Nephron (organoid): Measurements from ENCODE around the gene TBC1D8.
A peak's percentile ranks its signal among the peaks of the same experiment; 100 is the strongest.

Experiments used
- H3K27ac Mint-ChIP-seq, 3 experiments: 2 replicates each; pipeline ENCODE4 v1.8.0; 2020; ENCODE audit warnings: mixed read lengths in 3 of 3, mild to moderate bottlenecking in 2 of 3, moderate library complexity in 1 of 3
- H3K27me3 Mint-ChIP-seq: 2 replicates; pipeline ENCODE4 v1.8.0; 2021; ENCODE audit warnings: low read depth, mild to moderate bottlenecking, moderate library complexity, mixed read lengths
- H3K36me3 Mint-ChIP-seq: 2 replicates; pipeline ENCODE4 v1.8.0; 2020; ENCODE audit warnings: low read depth, mixed read lengths
- H3K4me1 Mint-ChIP-seq: 2 replicates; pipeline ENCODE4 v1.8.0; 2020; ENCODE audit warnings: mixed read lengths
- H3K4me3 Mint-ChIP-seq, 3 experiments: 2 replicates each; pipeline ENCODE4 v1.8.0; 2020; ENCODE audit warnings: mild to moderate bottlenecking in 3 of 3, mixed read lengths in 3 of 3, moderate library complexity in 2 of 3
- H3K9me3 Mint-ChIP-seq: 2 replicates; pipeline ENCODE4 v1.8.0; 2020; ENCODE audit warnings: mixed read lengths
- TF ChIP-seq, protein P1 (sequence below), 3 experiments: fragments of 200-600 bp; sonication (generic); IDR thresholded peaks; one replicate each; pipeline ENCODE4 v1.5.0; 2021; ENCODE audit warnings: antibody characterized with exemption in 3 of 3; ENCODE audit not compliant: unreplicated experiment in 3 of 3

TBC1D8 gene

DNA sequence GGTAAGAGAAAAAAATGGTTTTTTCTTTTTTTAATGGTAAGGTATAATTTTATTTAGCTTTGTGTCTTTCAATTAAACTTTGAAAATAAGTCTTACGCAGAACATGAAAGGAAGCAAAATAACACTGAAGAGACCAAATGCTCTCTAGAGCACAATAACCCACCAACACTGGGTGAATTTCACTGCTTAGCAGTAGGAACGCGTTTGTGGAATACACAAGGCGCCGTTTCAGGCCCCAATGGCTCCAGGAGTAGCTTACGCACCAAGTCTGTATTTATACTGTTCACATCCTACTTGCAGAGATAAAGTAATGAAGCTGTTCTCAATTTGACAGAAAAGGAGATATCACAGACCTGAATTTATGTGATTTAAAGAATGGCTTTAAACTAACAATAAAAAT lies 125.6 kb downstream of the TBC1D8 start:
- H3K9me3 Mint-ChIP-seq, result no peaks in the 10 kb centered on the region
- no peak overlapping the region for H3K4me3 Mint-ChIP-seq
- peaks cover 60% of the 10 kb centered on the region for H3K36me3 Mint-ChIP-seq
- no peak overlapping the region for H3K27ac Mint-ChIP-seq
- no peaks in the 10 kb centered on the region for H3K27me3 Mint-ChIP-seq
- no peaks in the 10 kb centered on the region for H3K4me1 Mint-ChIP-seq
- TF ChIP-seq, protein P1, sequence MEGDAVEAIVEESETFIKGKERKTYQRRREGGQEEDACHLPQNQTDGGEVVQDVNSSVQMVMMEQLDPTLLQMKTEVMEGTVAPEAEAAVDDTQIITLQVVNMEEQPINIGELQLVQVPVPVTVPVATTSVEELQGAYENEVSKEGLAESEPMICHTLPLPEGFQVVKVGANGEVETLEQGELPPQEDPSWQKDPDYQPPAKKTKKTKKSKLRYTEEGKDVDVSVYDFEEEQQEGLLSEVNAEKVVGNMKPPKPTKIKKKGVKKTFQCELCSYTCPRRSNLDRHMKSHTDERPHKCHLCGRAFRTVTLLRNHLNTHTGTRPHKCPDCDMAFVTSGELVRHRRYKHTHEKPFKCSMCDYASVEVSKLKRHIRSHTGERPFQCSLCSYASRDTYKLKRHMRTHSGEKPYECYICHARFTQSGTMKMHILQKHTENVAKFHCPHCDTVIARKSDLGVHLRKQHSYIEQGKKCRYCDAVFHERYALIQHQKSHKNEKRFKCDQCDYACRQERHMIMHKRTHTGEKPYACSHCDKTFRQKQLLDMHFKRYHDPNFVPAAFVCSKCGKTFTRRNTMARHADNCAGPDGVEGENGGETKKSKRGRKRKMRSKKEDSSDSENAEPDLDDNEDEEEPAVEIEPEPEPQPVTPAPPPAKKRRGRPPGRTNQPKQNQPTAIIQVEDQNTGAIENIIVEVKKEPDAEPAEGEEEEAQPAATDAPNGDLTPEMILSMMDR (IDR thresholded peaks at IDR 0.05; ENCODE audit: unreplicated experiment in 3 of 3), result no peak

DNA sequence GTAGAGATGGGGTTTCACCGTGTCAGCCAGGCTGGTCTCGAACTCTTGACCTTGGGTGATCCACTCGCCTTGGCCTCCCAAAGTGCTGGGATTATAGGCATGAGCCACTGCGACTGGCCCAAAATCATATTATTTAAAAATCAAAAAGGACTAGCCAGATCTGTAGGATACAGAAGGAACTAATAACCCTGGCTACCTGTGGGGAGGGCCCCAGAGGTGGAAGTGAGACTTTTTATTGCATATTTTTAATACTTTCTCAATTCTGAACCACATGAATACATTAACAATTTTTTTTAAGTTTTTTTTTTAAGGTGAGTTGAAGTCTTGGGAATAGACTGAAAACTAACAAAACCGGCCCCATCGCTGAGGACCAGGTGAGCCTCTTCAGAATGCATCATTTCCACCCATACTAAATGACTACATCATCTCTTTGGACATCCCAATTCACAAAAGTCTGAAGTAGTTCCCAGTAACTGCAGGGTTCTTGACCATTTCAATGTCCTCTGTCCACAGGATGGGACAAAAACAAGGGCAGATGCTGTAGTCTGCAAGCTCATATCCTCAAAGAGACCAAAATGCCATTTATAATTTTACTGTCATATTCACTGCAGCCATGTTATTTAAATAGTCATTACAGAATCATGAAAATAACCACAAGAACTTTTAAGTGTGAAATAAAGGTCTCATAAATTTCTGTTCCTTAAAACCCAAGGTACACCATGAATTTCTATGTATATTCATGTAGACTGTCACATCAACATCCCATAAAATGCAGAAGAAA lies 127.7 kb downstream of the TBC1D8 start:
- no peaks in the 10 kb centered on the region for H3K9me3 Mint-ChIP-seq
- no peak overlapping the region for H3K27ac Mint-ChIP-seq
- no peaks in the 10 kb centered on the region for H3K27me3 Mint-ChIP-seq
- no peaks in the 10 kb centered on the region for H3K4me1 Mint-ChIP-seq
- peaks cover 53% of the 10 kb centered on the region for H3K36me3 Mint-ChIP-seq
- TF ChIP-seq, protein P1 (IDR thresholded peaks at IDR 0.05; ENCODE audit: unreplicated experiment in 3 of 3), result no peak
- no peak overlapping the region for H3K4me3 Mint-ChIP-seq

DNA sequence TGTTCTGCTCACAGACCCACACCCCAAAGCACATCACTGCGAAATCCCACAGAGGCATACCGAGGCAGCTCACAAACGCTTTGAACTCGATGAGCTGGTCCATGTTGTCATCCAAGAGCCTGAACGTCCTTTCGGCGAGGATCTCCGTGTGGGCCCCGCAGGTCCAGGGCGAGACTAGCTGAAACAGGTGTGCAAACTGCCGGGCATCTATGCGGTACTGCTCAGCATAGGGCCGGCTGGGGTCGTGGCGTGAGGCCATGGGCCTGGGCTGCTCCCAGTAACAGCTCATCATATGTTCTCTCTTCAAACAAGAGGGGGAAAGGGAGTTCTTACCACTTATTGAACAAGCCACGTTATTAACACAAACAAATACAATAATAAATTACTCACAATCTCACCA lies 129.0 kb downstream of the TBC1D8 start:
- Mint-ChIP-seq H3K4me3 (no peak overlapping the region), H3K27ac (no peak overlapping the region), H3K4me1 (no peaks in the 10 kb centered on the region), H3K9me3 (no peaks in the 10 kb centered on the region), H3K36me3 (peaks cover 64% of the 10 kb centered on the region), H3K27me3 (no peaks in the 10 kb centered on the region)
- TF ChIP-seq, protein P1 (IDR thresholded peaks at IDR 0.05; ENCODE audit: unreplicated experiment in 3 of 3), result no peak

DNA sequence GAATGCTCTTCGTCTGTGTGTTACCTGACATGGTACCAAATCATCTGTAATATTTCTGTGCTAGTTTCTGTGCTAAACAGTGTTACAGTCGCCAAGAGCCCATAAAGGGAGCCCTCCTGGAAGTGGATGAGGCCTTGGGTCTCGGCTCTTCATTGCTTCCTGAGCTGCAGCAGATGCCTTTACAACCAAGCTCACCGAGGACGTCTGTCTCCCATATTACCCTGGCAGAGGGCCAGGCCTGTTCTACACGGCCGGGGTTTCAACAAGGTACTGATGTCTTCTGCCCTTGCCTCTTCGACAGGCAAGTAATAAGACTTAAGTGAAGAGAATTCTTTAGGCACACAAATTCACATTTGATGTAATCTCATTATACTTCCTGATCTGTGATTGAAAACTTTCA lies 132.2 kb downstream of the TBC1D8 start:
- H3K9me3 Mint-ChIP-seq, result no peaks in the 10 kb centered on the region
- TF ChIP-seq, protein P1 (IDR thresholded peaks at IDR 0.05; ENCODE audit: unreplicated experiment in 3 of 3), result no peak
- peak overlapping the region in 1 of 3 experiments; percentile 46 for H3K27ac Mint-ChIP-seq
- H3K36me3 Mint-ChIP-seq, result peaks cover 73% of the 10 kb centered on the region
- no peaks in the 10 kb centered on the region for H3K27me3 Mint-ChIP-seq
- no peak overlapping the region for H3K4me3 Mint-ChIP-seq
- H3K4me1 Mint-ChIP-seq, result no peaks in the 10 kb centered on the region

DNA sequence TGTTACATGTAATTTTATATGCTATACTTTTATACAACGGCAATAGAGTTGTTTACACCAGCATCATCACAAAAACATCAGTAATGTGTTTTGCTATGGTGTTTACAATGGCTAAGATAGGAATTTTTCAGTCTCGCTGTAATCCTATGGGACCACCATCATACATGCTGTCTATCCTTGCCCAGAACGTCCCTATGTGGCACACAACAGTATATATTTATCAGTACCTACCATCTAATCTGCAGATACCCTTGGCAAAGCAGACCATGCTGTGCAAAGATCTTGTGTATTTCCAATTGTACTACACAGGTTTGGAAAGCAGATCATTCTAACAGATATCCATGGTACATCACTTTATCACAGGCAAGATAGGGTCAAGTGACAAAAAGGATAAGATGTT lies 133.8 kb downstream of the TBC1D8 start:
- Mint-ChIP-seq H3K27me3 (no peaks in the 10 kb centered on the region), H3K36me3 (peaks cover 77% of the 10 kb centered on the region), H3K9me3 (no peaks in the 10 kb centered on the region), H3K4me1 (no peaks in the 10 kb centered on the region), H3K27ac (no peak overlapping the region), H3K4me3 (no peak overlapping the region)
- TF ChIP-seq, protein P1 (IDR thresholded peaks at IDR 0.05; ENCODE audit: unreplicated experiment in 3 of 3), result no peak

- no peaks in the 10 kb centered on the region for H3K4me1 Mint-ChIP-seq
- H3K27ac Mint-ChIP-seq, result no peak overlapping the region
- no peaks in the 10 kb centered on the region for H3K9me3 Mint-ChIP-seq
- TF ChIP-seq, protein P1 (IDR thresholded peaks at IDR 0.05; ENCODE audit: unreplicated experiment in 3 of 3), result no peak
- peaks cover 76% of the 10 kb centered on the region for H3K36me3 Mint-ChIP-seq
- H3K27me3 Mint-ChIP-seq, result no peaks in the 10 kb centered on the region
- H3K4me3 Mint-ChIP-seq, result no peak overlapping the region
Observed at GRCh38 chr2:101014264-101014857, 136.8 kb downstream of the TBC1D8 start.
